ENCODE results near the gene GEN1. TPM values are rescaled to one million over a fixed set of nuclear protein-coding genes. Genes with fewer than 3 reads are reported as not detected.

The GEN1 gene
- total and polyA plus RNA-seq, 4 donors, result 1.2 to 12.7 (median 7.8) TPM

- Histone ChIP-seq H3K9ac (ENCODE audit: low read depth in 1 of 2, low read length in 2 of 2) (no peak overlapping the region), H3K36me3 (ENCODE audit: control insufficient read depth in 4 of 4, insufficient read depth in 3 of 4, low read depth in 1 of 4, low read length in 3 of 4) (no peaks in the 10 kb centered on the region), H3K27ac (ENCODE audit: low read depth in 1 of 2, low read length in 2 of 2) (no peak overlapping the region), H3K9me3 (ENCODE audit: control insufficient read depth in 4 of 4, low read length in 3 of 4) (no peaks in the 10 kb centered on the region), H3K27me3 (ENCODE audit: control insufficient read depth in 4 of 4, insufficient read depth in 4 of 4, low read length in 3 of 4) (no peaks in the 10 kb centered on the region), H3K4me1 (ENCODE audit: control insufficient read depth in 4 of 4, insufficient read depth in 4 of 4, low read length in 3 of 4) (no peaks in the 10 kb centered on the region), H3K4me3 (ENCODE audit: low read depth in 1 of 3, low read length in 3 of 3) (no peak overlapping the region)
- WGBS, result 86% methylated on average over 2 of the region's 2 CpGs
- TF ChIP-seq RAD21 (IDR thresholded peaks at IDR 0.05) (no peak), RXRA (IDR thresholded peaks at IDR 0.05) (no peak), FOXA2 (IDR thresholded peaks at IDR 0.05) (no peak), NR2F2 (IDR thresholded peaks at IDR 0.05) (no peak), REST (IDR thresholded peaks at IDR 0.05) (no peak), CTCF (IDR thresholded peaks at IDR 0.05; ENCODE audit: low read depth, low read length, missing input control) (no peak), HNF4A (conservative IDR thresholded peaks at IDR 0.05) (no peak), JUND (IDR thresholded peaks at IDR 0.05) (no peak), HNF4G (IDR thresholded peaks at IDR 0.05) (no peak), MAX (IDR thresholded peaks at IDR 0.05) (no peak)
- DNase-seq (ENCODE audit: low spot score), result no peak
Observed at GRCh38 chr2:17805166-17805565, 51.2 kb downstream of the GEN1 start.

GRCh38 chr2:17805717-17806363 is 51.9 kb downstream of the GEN1 start:
- Histone ChIP-seq H3K27ac (ENCODE audit: low read depth in 1 of 2, low read length in 2 of 2) (no peak overlapping the region), H3K27me3 (ENCODE audit: control insufficient read depth in 4 of 4, insufficient read depth in 4 of 4, low read length in 3 of 4) (no peaks in the 10 kb centered on the region), H3K36me3 (ENCODE audit: control insufficient read depth in 4 of 4, insufficient read depth in 3 of 4, low read depth in 1 of 4, low read length in 3 of 4) (no peaks in the 10 kb centered on the region), H3K9me3 (ENCODE audit: control insufficient read depth in 4 of 4, low read length in 3 of 4) (no peaks in the 10 kb centered on the region), H3K4me1 (ENCODE audit: control insufficient read depth in 4 of 4, insufficient read depth in 4 of 4, low read length in 3 of 4) (no peaks in the 10 kb centered on the region), H3K4me3 (ENCODE audit: low read depth in 1 of 3, low read length in 3 of 3) (no peak overlapping the region), H3K9ac (ENCODE audit: low read depth in 1 of 2, low read length in 2 of 2) (no peak overlapping the region)
- DNase-seq (ENCODE audit: low spot score), result no peak
- TF ChIP-seq MAX (IDR thresholded peaks at IDR 0.05) (no peak), JUND (IDR thresholded peaks at IDR 0.05) (no peak), EGR1 (IDR thresholded peaks at IDR 0.05; ENCODE audit: low read depth in 2 of 2) (no peak), FOXA2 (IDR thresholded peaks at IDR 0.05) (no peak), NR2F2 (IDR thresholded peaks at IDR 0.05) (no peak), REST (IDR thresholded peaks at IDR 0.05) (no peak), HNF4G (IDR thresholded peaks at IDR 0.05) (no peak), ZBTB33 (IDR thresholded peaks at IDR 0.05) (no peak), CTCF (IDR thresholded peaks at IDR 0.05; ENCODE audit: low read depth, low read length, missing input control) (no peak), RAD21 (IDR thresholded peaks at IDR 0.05) (no peak)
- WGBS, result 94% methylated on average over 8 of the region's 8 CpGs
